GM23338 (cell line): Measurements from ENCODE around the gene CNTN3.

Source experiments
- CTCF ChIP-seq, 2 experiments: fragments of 200-600 bp in 1 of 2; sonication (generic) in 1 of 2; conservative IDR thresholded peaks; 2 replicates each; pipeline versions ENCODE4 v1.5.1 to v1.6.1; 2016 to 2017; ENCODE audit warnings: antibody characterized with exemption in 2 of 2, low read depth in 2 of 2, mild to moderate bottlenecking in 2 of 2, moderate library complexity in 1 of 2
- EZH2 ChIP-seq: fragments of 200-600 bp; sonication (generic); IDR thresholded peaks from one replicate; pipeline ENCODE4 v1.8.0; 2017; ENCODE audit warnings: antibody characterized with exemption, mild to moderate bottlenecking, low read depth; ENCODE audit not compliant: unreplicated experiment
- EZH2phosphoT487 ChIP-seq: fragments of 200-600 bp; sonication (generic); IDR thresholded peaks from one replicate; pipeline ENCODE4 v1.8.1; 2018; ENCODE audit warnings: antibody characterized with exemption; ENCODE audit not compliant: unreplicated experiment
- NANOG ChIP-seq: IDR thresholded peaks from 2 replicates; pipeline ENCODE4 v1.6.1; 2016; ENCODE audit warnings: antibody characterized with exemption, borderline replicate concordance

GRCh38 chr3:74621581-74621980 lies 7.1 kb upstream of the CNTN3 start:
- TF ChIP-seq EZH2 = no peak
- no peak for TF ChIP-seq CTCF (conservative IDR thresholded peaks at IDR 0.05; ENCODE audit: low read depth in 2 of 2)
- TF ChIP-seq NANOG = no peak
- TF ChIP-seq EZH2phosphoT487 = no peak
